Mesenchymal stem cell (in vitro differentiated cells and primary cell): ENCODE results near the gene MGAT5B.

Experiments
- DNase-seq: peaks from one replicate; pipeline ENCODE4 v3.0.0-alpha.2; 2013
- H2AFZ ChIP-seq: one replicate; pipeline ENCODE4 v1.6.1; 2013; ENCODE audit warnings: low read depth, mild to moderate bottlenecking, control low read depth, inconsistent platforms, low read length, moderate library complexity
- H2AK5ac ChIP-seq: 2 replicates; pipeline ENCODE4 v1.6.1; 2013; ENCODE audit warnings: low read length, moderate library complexity, mild to moderate bottlenecking, inconsistent platforms; ENCODE audit not compliant: severe bottlenecking
- H2BK120ac ChIP-seq: one replicate; pipeline ENCODE4 v1.6.1; 2013; ENCODE audit warnings: low read depth, mild to moderate bottlenecking, inconsistent platforms, low read length, moderate library complexity
- H2BK12ac ChIP-seq, 2 experiments: one replicate each; pipeline ENCODE4 v1.6.1; 2013; ENCODE audit warnings: inconsistent platforms in 2 of 2, low read length in 2 of 2, mild to moderate bottlenecking in 2 of 2, moderate library complexity in 2 of 2, control low read depth in 1 of 2
- H2BK15ac ChIP-seq: one replicate; pipeline ENCODE4 v1.6.1; 2013; ENCODE audit warnings: mild to moderate bottlenecking, low read depth, inconsistent platforms; ENCODE audit not compliant: poor library complexity, severe bottlenecking
- H2BK5ac ChIP-seq: 2 replicates; pipeline ENCODE4 v1.6.1; 2013; ENCODE audit warnings: low read depth, mild to moderate bottlenecking, low read length, control low read depth, inconsistent platforms; ENCODE audit not compliant: poor library complexity, severe bottlenecking
- H3K14ac ChIP-seq, 2 experiments: one replicate each; pipeline ENCODE4 v1.6.1; 2013; ENCODE audit warnings: inconsistent platforms in 2 of 2, low read length in 2 of 2, control low read depth in 1 of 2, mild to moderate bottlenecking in 1 of 2, moderate library complexity in 1 of 2
- H3K18ac ChIP-seq, 2 experiments: one replicate each; pipeline ENCODE4 v1.6.1; 2013; ENCODE audit warnings: inconsistent platforms in 2 of 2, low read length in 2 of 2, control low read depth in 1 of 2, low read depth in 1 of 2, mild to moderate bottlenecking in 1 of 2
- H3K23ac ChIP-seq, 2 experiments: one replicate each; pipeline ENCODE4 v1.6.1; 2013; ENCODE audit warnings: inconsistent platforms in 2 of 2, low read length in 2 of 2, mild to moderate bottlenecking in 2 of 2, moderate library complexity in 2 of 2, control low read depth in 1 of 2
- H3K27ac ChIP-seq: 2 replicates; pipeline ENCODE4 v1.5.1; 2013; ENCODE audit warnings: mild to moderate bottlenecking, moderate library complexity, low read length, control low read depth, inconsistent platforms; ENCODE audit not compliant: poor library complexity, severe bottlenecking
- H3K27me3 ChIP-seq, 2 experiments: 2 replicates each; pipeline versions ENCODE4 v1.6.1 to v1.7.0; 2013; ENCODE audit warnings: low read length in 2 of 2, mild to moderate bottlenecking in 2 of 2, moderate library complexity in 2 of 2, control low read depth in 1 of 2, inconsistent platforms in 1 of 2; ENCODE audit not compliant: control insufficient read depth in 1 of 2, insufficient read depth in 1 of 2
- H3K36me3 ChIP-seq, 2 experiments: 2 replicates each; pipeline versions ENCODE4 v1.6.1 to v1.7.0; 2013; ENCODE audit warnings: low read length in 2 of 2, control low read depth in 1 of 2, inconsistent platforms in 1 of 2, low read depth in 1 of 2, mild to moderate bottlenecking in 1 of 2; ENCODE audit not compliant: insufficient read depth in 2 of 2, control insufficient read depth in 1 of 2
- H3K4ac ChIP-seq, 2 experiments: one replicate each; pipeline ENCODE4 v1.6.1; 2013; ENCODE audit warnings: inconsistent platforms in 2 of 2, low read length in 2 of 2, mild to moderate bottlenecking in 2 of 2, moderate library complexity in 2 of 2, control low read depth in 1 of 2, low read depth in 1 of 2
- H3K4me1 ChIP-seq: 2 replicates; pipeline ENCODE4 v1.6.1; 2013; ENCODE audit warnings: low read depth, low read length, control low read depth; ENCODE audit not compliant: control insufficient read depth, insufficient read depth
- H3K4me2 ChIP-seq: 2 replicates; pipeline ENCODE4 v1.6.1; 2013; ENCODE audit warnings: low read length, mild to moderate bottlenecking, inconsistent platforms; ENCODE audit not compliant: poor library complexity, severe bottlenecking
- H3K4me3 ChIP-seq, 2 experiments: 2 replicates each; pipeline versions ENCODE4 v1.5.1 to v1.7.0; 2013; ENCODE audit warnings: low read length in 2 of 2, mild to moderate bottlenecking in 2 of 2, control low read depth in 1 of 2, low read depth in 1 of 2; ENCODE audit not compliant: insufficient read depth in 1 of 2
- H3K79me1 ChIP-seq: replicated peaks from 2 replicates; pipeline ENCODE4 v1.6.1; 2013; ENCODE audit warnings: mild to moderate bottlenecking, control low read depth, low read length, inconsistent platforms; ENCODE audit not compliant: poor library complexity, severe bottlenecking
- H3K9ac ChIP-seq: 2 replicates; pipeline ENCODE4 v1.7.0; 2013; ENCODE audit warnings: mild to moderate bottlenecking, low read length, moderate library complexity
- H3K9me3 ChIP-seq: 2 replicates; pipeline ENCODE4 v1.7.0; 2013; ENCODE audit warnings: mild to moderate bottlenecking, low read length; ENCODE audit not compliant: control insufficient read depth
- H4K8ac ChIP-seq: one replicate; pipeline ENCODE4 v1.6.1; 2013; ENCODE audit warnings: inconsistent platforms, mild to moderate bottlenecking, low read length, moderate library complexity
- H4K91ac ChIP-seq: one replicate; pipeline ENCODE4 v1.6.1; 2013; ENCODE audit warnings: mild to moderate bottlenecking, low read length, inconsistent platforms
- WGBS: methylation state at CpG from one replicate; pipeline ENCODE4 v1.1.7; 2013; ENCODE audit warnings: mixed read lengths; 5-methylcytosine and 5-hydroxymethylcytosine counted together

The MGAT5B gene

GRCh38 chr17:76905036-76905435 lies 36.8 kb downstream of the MGAT5B start:
- DNase-seq, result no peak
- no peak overlapping the region for H4K8ac ChIP-seq
- WGBS, result 93% methylated on average over 8 of the region's 8 CpGs

GRCh38 chr17:76905836-76906235 lies 37.6 kb downstream of the MGAT5B start:
- Histone ChIP-seq H2AK5ac (no peak overlapping the region), H3K79me1 (no peaks in the 10 kb centered on the region), H3K23ac (no peak overlapping the region), H3K36me3 (peaks cover 0 to 5% of the 10 kb centered on the region in 2 experiments), H3K9me3 (no peaks in the 10 kb centered on the region), H3K14ac (no peak overlapping the region), H2BK5ac (no peak overlapping the region), H3K4me1 (no peaks in the 10 kb centered on the region), H3K4me3 (no peak overlapping the region), H4K8ac (no peak overlapping the region), H3K9ac (no peak overlapping the region), H2BK15ac (no peak overlapping the region), H3K27me3 (peaks cover 0 to 41% of the 10 kb centered on the region in 2 experiments), H3K27ac (no peak overlapping the region), H2BK12ac (no peak overlapping the region), H4K91ac (no peak overlapping the region), H2BK120ac (no peak overlapping the region), H3K4ac (no peak overlapping the region), H3K4me2 (no peak overlapping the region), H2AFZ (no peak overlapping the region), H3K18ac (no peak overlapping the region)
- WGBS, result 86% methylated on average over 17 of the region's 17 CpGs
- DNase-seq, result no peak

More at GRCh38 chr17:76905036-76905435, 36.8 kb downstream of the MGAT5B start:
- Histone ChIP-seq H3K23ac (no peak overlapping the region), H2BK15ac (no peak overlapping the region), H2BK120ac (no peak overlapping the region), H2BK5ac (no peak overlapping the region), H2AK5ac (no peak overlapping the region), H4K91ac (no peak overlapping the region), H2AFZ (no peak overlapping the region), H3K4me1 (no peaks in the 10 kb centered on the region), H3K14ac (no peak overlapping the region), H3K4me3 (no peak overlapping the region), H3K27ac (no peak overlapping the region), H3K4me2 (no peak overlapping the region), H3K36me3 (peaks cover 0 to 5% of the 10 kb centered on the region in 2 experiments), H2BK12ac (no peak overlapping the region), H3K27me3 (peaks cover 0 to 41% of the 10 kb centered on the region in 2 experiments), H3K18ac (no peak overlapping the region), H3K4ac (no peak overlapping the region), H3K79me1 (no peaks in the 10 kb centered on the region), H3K9me3 (no peaks in the 10 kb centered on the region), H3K9ac (no peak overlapping the region)

GRCh38 chr17:76906463-76906862 lies 38.3 kb downstream of the MGAT5B start:
- Histone ChIP-seq H3K18ac (no peak overlapping the region), H2AFZ (no peak overlapping the region), H3K27ac (no peak overlapping the region), H3K23ac (no peak overlapping the region), H3K4me1 (no peaks in the 10 kb centered on the region), H2AK5ac (no peak overlapping the region), H3K79me1 (no peaks in the 10 kb centered on the region), H4K91ac (no peak overlapping the region), H2BK5ac (no peak overlapping the region), H3K9me3 (no peaks in the 10 kb centered on the region), H2BK120ac (no peak overlapping the region), H3K14ac (no peak overlapping the region), H3K4me2 (no peak overlapping the region), H3K9ac (no peak overlapping the region), H3K4ac (no peak overlapping the region), H4K8ac (no peak overlapping the region), H3K4me3 (no peak overlapping the region), H2BK12ac (no peak overlapping the region), H3K27me3 (peaks cover 0 to 40% of the 10 kb centered on the region in 2 experiments), H2BK15ac (no peak overlapping the region), H3K36me3 (peaks cover 0 to 5% of the 10 kb centered on the region in 2 experiments)
- WGBS, result 82% methylated on average over 6 of the region's 6 CpGs
- no peak for DNase-seq

GRCh38 chr17:76907352-76907751 lies 39.1 kb downstream of the MGAT5B start:
- 95% methylated on average over 3 of the region's 3 CpGs for WGBS
- H4K8ac ChIP-seq, result no peak overlapping the region
- no peak overlapping the region for H2BK120ac ChIP-seq
- H2AFZ ChIP-seq, result no peak overlapping the region
- H2BK15ac ChIP-seq, result no peak overlapping the region
- no peak overlapping the region for H3K23ac ChIP-seq
- no peak overlapping the region for H3K4ac ChIP-seq
- no peak for DNase-seq
- no peak overlapping the region for H3K27ac ChIP-seq
- H3K79me1 ChIP-seq, result no peaks in the 10 kb centered on the region
- H4K91ac ChIP-seq, result no peak overlapping the region
- no peak overlapping the region for H3K14ac ChIP-seq
- peaks cover 1% of the 10 kb centered on the region for H3K4me1 ChIP-seq
- no peak overlapping the region for H3K18ac ChIP-seq
- peaks cover 0 to 5% of the 10 kb centered on the region in 2 experiments for H3K36me3 ChIP-seq
- H2BK12ac ChIP-seq, result no peak overlapping the region
- H2BK5ac ChIP-seq, result no peak overlapping the region
- H2AK5ac ChIP-seq, result no peak overlapping the region
- H3K27me3 ChIP-seq, result peaks cover 0 to 40% of the 10 kb centered on the region in 2 experiments
- no peak overlapping the region for H3K4me2 ChIP-seq
- H3K9ac ChIP-seq, result no peak overlapping the region
- no peak overlapping the region for H3K4me3 ChIP-seq
- no peaks in the 10 kb centered on the region for H3K9me3 ChIP-seq
